Measurements from ENCODE around the gene IKZF3. TPM values are rescaled to one million over a fixed set of nuclear protein-coding genes. Genes with fewer than 3 reads are reported as not detected.

IKZF3 gene
- total RNA-seq, 1 experiment from 2014 or later, result 0.81 TPM

DNA sequence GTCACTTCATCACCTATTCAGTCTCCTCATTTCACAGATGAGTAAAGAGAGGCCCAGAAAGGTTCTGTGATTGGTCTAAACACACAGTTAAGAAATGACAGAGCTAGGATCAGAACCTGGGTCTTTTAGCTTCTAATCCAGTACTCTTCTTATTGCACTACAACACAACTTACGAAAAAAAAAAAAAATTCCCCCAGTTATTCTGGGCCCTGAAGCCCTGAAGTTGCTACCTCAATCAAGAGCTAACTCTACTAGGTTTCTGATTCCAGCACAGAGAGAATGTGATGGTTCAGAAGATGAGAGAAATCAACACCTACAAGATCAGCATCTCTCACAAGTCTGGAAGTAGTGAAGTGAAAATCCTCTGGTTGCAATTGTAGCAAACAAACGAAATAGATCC lies 89.1 kb downstream of the IKZF3 start:
- no peak overlapping the region for H3K4me3 Mint-ChIP-seq
- H3K27me3 Mint-ChIP-seq (ENCODE audit: low read depth), result no peaks in the 10 kb centered on the region
- DNase-seq (ENCODE audit: low spot score) (no peak), ATAC-seq (no peak)
- no peaks in the 10 kb centered on the region for H3K36me3 Mint-ChIP-seq
- no peaks in the 10 kb centered on the region for H3K9me3 Mint-ChIP-seq
- ChIA-PET POLR2A (no interaction called here), CTCF (interaction anchor here (0.7 to 1.0 kb wide), 2 partner anchors 60 to 227 kb away, joined by 3 read pairs; no protein-coding TSS in a partner anchor)
- TF ChIP-seq NR2C2 (CRISPR knock-in tag; IDR thresholded peaks at IDR 0.05) (no peak), ZNF317 (CRISPR knock-in tag; IDR thresholded peaks at IDR 0.05; ENCODE audit: borderline replicate concordance, low read depth) (no peak), IRF2 (CRISPR knock-in tag; IDR thresholded peaks at IDR 0.05; ENCODE audit: borderline replicate concordance, low read depth) (no peak), NR1H2 (CRISPR knock-in tag; IDR thresholded peaks at IDR 0.05) (no peak), TP53 (CRISPR knock-in tag; IDR thresholded peaks at IDR 0.05) (no peak)
- peaks cover 12% of the 10 kb centered on the region for H3K4me1 Mint-ChIP-seq
- no peak overlapping the region for H3K27ac Mint-ChIP-seq

DNA sequence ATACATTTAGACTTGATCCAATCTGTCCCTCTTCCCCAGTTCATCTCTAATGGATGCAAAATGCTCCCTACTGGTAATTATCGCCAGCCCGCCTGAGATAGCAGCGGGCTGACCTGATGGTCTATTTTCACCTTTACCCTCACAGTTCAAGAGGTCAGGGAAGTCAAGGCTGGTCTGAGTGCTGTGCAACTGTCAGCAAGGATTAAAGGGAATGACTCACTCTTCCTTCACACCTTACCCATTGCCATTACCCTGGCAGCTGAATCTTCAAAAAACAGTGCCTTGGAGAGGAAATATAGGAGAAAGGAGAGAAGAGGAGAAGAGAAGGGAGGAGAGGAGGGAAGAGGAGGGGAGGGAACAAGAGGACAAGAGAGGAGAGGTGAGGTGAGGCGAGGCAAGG lies 90.1 kb downstream of the IKZF3 start:
- TF ChIP-seq IRF2 (CRISPR knock-in tag; IDR thresholded peaks at IDR 0.05; ENCODE audit: borderline replicate concordance, low read depth) (no peak), E2F4 (CRISPR knock-in tag; IDR thresholded peaks at IDR 0.05; ENCODE audit: borderline replicate concordance, low read depth) (no peak), SMAD3 (CRISPR knock-in tag; IDR thresholded peaks at IDR 0.05; ENCODE audit: borderline replicate concordance) (no peak), ZBTB43 (CRISPR knock-in tag; IDR thresholded peaks at IDR 0.05) (no peak), SOX15 (CRISPR knock-in tag; IDR thresholded peaks at IDR 0.05) (no peak), SMAD4 (CRISPR knock-in tag; IDR thresholded peaks at IDR 0.05) (no peak), NR3C1 (CRISPR knock-in tag; conservative IDR thresholded peaks at IDR 0.05; ENCODE audit: low read depth) (no peak), PRRX2 (CRISPR knock-in tag; IDR thresholded peaks at IDR 0.05) (no peak), TEAD1 (CRISPR knock-in tag; IDR thresholded peaks at IDR 0.05) (no peak), ZNF423 (CRISPR knock-in tag; IDR thresholded peaks at IDR 0.05) (no peak), GABPB1 (CRISPR knock-in tag; IDR thresholded peaks at IDR 0.05) (no peak), ERG (CRISPR knock-in tag; IDR thresholded peaks at IDR 0.05) (no peak)
- TF ChIP-seq, protein P1, sequence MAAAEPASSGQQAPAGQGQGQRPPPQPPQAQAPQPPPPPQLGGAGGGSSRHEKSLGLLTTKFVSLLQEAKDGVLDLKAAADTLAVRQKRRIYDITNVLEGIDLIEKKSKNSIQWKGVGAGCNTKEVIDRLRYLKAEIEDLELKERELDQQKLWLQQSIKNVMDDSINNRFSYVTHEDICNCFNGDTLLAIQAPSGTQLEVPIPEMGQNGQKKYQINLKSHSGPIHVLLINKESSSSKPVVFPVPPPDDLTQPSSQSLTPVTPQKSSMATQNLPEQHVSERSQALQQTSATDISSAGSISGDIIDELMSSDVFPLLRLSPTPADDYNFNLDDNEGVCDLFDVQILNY (CRISPR knock-in tag; IDR thresholded peaks at IDR 0.05), result no peak
- Mint-ChIP-seq H3K27ac (no peak overlapping the region), H3K4me3 (no peak overlapping the region), H3K36me3 (no peaks in the 10 kb centered on the region), H3K27me3 (ENCODE audit: low read depth) (no peaks in the 10 kb centered on the region), H3K9me3 (no peaks in the 10 kb centered on the region), H3K4me1 (peaks cover 12% of the 10 kb centered on the region)
- ATAC-seq, result no peak
- DNase-seq (ENCODE audit: low spot score), result no peak
- POLR2A ChIA-PET, result no interaction called here
- CTCF ChIA-PET, result no interaction called here

DNA sequence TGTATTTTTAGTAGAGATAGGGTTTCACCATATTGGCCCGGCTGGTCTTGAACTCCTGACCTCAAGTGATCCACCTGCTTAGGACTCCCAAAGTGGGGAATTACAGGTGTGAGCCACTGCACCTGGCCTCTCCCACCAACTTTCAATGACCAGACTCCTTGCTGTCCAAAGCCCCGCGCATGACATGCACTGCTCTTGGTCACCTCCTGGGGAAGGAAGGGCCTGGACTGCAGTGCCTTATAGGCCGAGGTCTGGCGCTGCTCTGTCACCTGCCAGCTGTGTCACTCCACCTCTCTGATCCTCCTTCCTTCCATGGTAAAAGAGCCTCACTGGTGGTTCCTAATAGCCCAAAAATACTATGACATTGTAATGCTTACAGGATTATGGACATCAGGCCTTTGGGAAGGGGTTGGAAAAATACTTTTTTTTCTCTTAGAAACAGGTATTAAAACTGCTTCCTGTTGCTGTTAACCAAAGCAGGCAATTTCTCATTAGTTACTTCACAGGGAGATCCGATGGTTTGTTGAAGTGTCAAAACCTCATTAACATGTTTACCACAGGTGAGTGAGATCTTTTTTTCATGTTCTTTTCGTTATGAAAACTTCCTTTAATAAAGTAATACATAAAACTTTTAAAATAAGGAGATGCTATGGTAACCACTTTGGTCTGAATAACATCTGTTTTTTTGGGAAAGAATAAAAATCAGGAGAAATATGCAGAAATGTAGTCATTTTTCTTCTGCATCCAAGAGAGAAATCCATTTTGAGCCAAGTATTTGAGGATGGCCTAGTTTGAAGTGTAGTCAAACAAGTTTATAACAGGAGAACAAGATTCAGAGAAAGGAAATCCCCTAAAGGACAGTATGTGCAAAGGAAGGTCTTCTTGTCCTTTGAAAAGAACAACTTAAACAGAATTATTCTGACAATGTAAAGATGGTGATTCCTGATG lies 90.9 kb downstream of the IKZF3 start:
- CTCF ChIA-PET, result no interaction called here
- Mint-ChIP-seq H3K27me3 (ENCODE audit: low read depth) (no peaks in the 10 kb centered on the region), H3K4me3 (no peak overlapping the region), H3K9me3 (no peaks in the 10 kb centered on the region), H3K36me3 (no peaks in the 10 kb centered on the region), H3K27ac (no peak overlapping the region), H3K4me1 (peaks cover 12% of the 10 kb centered on the region)
- DNase-seq (ENCODE audit: low spot score) (no peak), ATAC-seq (no peak)
- POLR2A ChIA-PET, result no interaction called here
- TF ChIP-seq PRDM15 (CRISPR knock-in tag; IDR thresholded peaks at IDR 0.05), result no peak
- TF ChIP-seq, protein P2, sequence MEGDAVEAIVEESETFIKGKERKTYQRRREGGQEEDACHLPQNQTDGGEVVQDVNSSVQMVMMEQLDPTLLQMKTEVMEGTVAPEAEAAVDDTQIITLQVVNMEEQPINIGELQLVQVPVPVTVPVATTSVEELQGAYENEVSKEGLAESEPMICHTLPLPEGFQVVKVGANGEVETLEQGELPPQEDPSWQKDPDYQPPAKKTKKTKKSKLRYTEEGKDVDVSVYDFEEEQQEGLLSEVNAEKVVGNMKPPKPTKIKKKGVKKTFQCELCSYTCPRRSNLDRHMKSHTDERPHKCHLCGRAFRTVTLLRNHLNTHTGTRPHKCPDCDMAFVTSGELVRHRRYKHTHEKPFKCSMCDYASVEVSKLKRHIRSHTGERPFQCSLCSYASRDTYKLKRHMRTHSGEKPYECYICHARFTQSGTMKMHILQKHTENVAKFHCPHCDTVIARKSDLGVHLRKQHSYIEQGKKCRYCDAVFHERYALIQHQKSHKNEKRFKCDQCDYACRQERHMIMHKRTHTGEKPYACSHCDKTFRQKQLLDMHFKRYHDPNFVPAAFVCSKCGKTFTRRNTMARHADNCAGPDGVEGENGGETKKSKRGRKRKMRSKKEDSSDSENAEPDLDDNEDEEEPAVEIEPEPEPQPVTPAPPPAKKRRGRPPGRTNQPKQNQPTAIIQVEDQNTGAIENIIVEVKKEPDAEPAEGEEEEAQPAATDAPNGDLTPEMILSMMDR (IDR thresholded peaks at IDR 0.05), result no peak
- no peak for TF ChIP-seq GABPB1 (CRISPR knock-in tag; IDR thresholded peaks at IDR 0.05)
- no peak for TF ChIP-seq ZNF317 (CRISPR knock-in tag; IDR thresholded peaks at IDR 0.05; ENCODE audit: borderline replicate concordance, low read depth)
- TF ChIP-seq TEAD1 (CRISPR knock-in tag; IDR thresholded peaks at IDR 0.05), result no peak
- TF ChIP-seq, protein P3, sequence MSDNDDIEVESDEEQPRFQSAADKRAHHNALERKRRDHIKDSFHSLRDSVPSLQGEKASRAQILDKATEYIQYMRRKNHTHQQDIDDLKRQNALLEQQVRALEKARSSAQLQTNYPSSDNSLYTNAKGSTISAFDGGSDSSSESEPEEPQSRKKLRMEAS (CRISPR knock-in tag; IDR thresholded peaks at IDR 0.05), result no peak
- TF ChIP-seq JUN (CRISPR knock-in tag; IDR thresholded peaks at IDR 0.05), result no peak
- no peak for TF ChIP-seq TP53 (CRISPR knock-in tag; IDR thresholded peaks at IDR 0.05)
